ENCODE results near the gene TLE1.

TLE1 gene

GRCh38 chr9:81619353-81620001, 69.9 kb downstream of the TLE1 start:
- H3K27ac ChIP-seq, result no peak overlapping the region
- TF ChIP-seq ZFX (IDR thresholded peaks at IDR 0.05), result no peak

DNA sequence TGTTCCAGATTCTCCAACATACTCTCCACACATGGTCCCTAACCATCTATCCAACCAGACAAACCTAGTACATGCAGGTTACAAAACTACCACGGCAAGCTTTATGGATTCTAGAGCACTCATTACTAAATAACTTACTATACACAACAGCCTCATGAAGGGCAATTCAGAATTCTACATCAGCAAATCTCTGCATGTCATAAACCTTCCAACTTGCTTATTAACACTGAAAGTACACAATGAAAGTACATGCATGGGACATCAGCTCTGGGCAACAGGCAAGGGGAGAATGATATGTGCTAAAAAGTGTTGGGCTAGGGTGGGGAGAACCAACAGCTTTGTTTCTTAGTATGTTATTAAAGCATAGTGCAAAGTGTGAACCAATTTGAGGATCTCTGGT, 70.4 kb downstream of the TLE1 start:
- no peak overlapping the region for H3K27ac ChIP-seq
- TF ChIP-seq ZFX (IDR thresholded peaks at IDR 0.05), result no peak
- TF ChIP-seq, protein P1, sequence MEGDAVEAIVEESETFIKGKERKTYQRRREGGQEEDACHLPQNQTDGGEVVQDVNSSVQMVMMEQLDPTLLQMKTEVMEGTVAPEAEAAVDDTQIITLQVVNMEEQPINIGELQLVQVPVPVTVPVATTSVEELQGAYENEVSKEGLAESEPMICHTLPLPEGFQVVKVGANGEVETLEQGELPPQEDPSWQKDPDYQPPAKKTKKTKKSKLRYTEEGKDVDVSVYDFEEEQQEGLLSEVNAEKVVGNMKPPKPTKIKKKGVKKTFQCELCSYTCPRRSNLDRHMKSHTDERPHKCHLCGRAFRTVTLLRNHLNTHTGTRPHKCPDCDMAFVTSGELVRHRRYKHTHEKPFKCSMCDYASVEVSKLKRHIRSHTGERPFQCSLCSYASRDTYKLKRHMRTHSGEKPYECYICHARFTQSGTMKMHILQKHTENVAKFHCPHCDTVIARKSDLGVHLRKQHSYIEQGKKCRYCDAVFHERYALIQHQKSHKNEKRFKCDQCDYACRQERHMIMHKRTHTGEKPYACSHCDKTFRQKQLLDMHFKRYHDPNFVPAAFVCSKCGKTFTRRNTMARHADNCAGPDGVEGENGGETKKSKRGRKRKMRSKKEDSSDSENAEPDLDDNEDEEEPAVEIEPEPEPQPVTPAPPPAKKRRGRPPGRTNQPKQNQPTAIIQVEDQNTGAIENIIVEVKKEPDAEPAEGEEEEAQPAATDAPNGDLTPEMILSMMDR (conservative IDR thresholded peaks at IDR 0.05), result no peak

- no peak for TF ChIP-seq ZFX (IDR thresholded peaks at IDR 0.05)
- TF ChIP-seq, protein P1 (conservative IDR thresholded peaks at IDR 0.05), result no peak
- no peak overlapping the region for H3K27ac ChIP-seq
Measured at GRCh38 chr9:81616141-81616540, 73.2 kb downstream of the TLE1 start.

DNA sequence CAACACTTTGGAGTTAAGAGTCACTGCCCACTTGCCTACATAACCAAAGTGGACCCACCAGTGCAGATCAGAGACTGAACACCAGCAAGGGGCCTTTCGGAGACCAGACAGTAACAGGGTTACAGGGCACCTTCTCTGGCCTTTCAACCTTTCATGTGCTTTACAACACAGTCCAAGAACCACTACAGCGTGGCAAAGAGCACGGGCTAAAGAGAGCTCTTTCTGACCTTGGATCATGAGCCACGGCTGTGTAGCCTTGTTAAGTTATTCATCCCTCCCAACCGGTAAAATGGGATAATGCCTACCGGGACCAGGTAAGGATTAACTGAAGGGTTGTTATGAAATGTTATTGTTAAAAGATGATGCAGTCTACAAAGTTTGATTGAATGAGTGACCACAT, 75.0 kb downstream of the TLE1 start:
- no peak overlapping the region for H3K27ac ChIP-seq
- TF ChIP-seq, protein P1 (conservative IDR thresholded peaks at IDR 0.05), result no peak
- TF ChIP-seq ZFX (IDR thresholded peaks at IDR 0.05), result no peak

DNA sequence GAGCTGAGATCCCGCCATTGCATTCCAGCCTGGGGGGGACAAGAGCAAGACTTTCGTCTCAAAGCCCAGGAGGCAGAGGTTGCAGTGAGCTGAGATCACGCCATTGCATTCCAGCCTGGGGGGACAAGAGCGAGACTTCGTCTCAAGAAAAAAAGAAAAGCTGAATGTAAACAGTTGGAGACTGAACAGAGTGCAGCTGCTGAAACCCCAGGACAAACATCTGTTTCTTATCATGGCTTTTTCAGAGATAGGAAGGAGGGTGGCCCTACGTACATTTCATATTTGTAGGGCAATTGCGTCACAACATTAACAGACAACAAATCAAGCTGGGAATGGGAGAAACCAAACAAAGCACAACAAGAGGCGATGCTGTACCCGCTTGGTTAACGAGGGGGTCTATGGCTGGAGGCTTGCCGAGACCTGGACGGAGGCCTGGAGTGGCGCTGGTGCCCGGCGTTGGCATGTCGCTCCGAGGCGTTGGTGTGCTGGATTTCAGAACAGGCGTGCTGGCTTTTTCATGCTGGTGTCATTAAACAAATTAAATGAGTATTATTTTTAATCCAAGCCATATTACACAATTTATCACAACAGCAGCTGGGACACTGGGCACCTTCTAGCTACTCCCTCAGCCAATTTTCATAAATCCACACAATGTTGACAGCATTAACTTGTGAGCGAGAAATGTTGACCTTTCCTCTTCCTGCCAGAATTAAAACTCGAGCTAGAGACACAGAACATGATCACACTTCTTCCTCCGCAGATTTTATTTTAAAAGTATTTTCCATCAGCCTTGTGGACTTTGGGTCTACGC, 76.1 kb downstream of the TLE1 start:
- H3K27ac ChIP-seq, result no peak overlapping the region
- no peak for TF ChIP-seq ZFX (IDR thresholded peaks at IDR 0.05)
- TF ChIP-seq, protein P1 (conservative IDR thresholded peaks at IDR 0.05), result no peak

- TF ChIP-seq, protein P1 (conservative IDR thresholded peaks at IDR 0.05), result no peak
- no peak for TF ChIP-seq ZFX (IDR thresholded peaks at IDR 0.05)
- H3K27ac ChIP-seq, result no peak overlapping the region
Measured at GRCh38 chr9:81611664-81612063, 77.7 kb downstream of the TLE1 start.

DNA sequence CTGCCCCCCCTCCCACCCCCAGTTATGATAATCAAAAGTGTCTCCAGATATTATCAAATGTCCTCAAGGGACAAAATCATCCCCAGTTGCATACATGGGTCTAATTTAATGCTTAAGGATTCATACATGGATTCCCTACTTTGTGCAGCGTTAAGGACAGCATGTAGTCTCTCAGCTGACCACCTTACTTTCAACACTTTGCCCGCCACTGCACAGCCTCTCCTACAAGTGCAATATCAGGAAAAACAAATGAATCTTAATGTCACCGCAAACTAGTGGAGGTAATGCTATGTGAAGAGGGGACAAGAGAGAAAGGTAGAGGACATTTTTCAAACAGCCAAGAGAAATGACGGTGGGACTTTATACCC, 78.6 kb downstream of the TLE1 start:
- TF ChIP-seq ZFX (IDR thresholded peaks at IDR 0.05), result no peak
- TF ChIP-seq, protein P1 (conservative IDR thresholded peaks at IDR 0.05), result no peak
- no peak overlapping the region for H3K27ac ChIP-seq
